ENCODE results near the gene BTC. TPM values are rescaled to one million over a fixed set of nuclear protein-coding genes. Genes with fewer than 3 reads are reported as not detected.

The BTC gene
- total RNA-seq, 1 donor from 2014 or later, result not detected

GRCh38 chr4:74796631-74797030 lies 2.3 kb upstream of the BTC start:
- Mint-ChIP-seq H3K4me3 (peak overlapping the region; percentile 63), H3K27me3 (ENCODE audit: low read depth) (peaks cover 70% of the 10 kb centered on the region), H3K9me3 (no peaks in the 10 kb centered on the region), H3K36me3 (ENCODE audit: low read depth) (no peaks in the 10 kb centered on the region), H3K4me1 (peaks cover 10% of the 10 kb centered on the region), H3K27ac (ENCODE audit: unreplicated experiment) (no peak overlapping the region)
- no peak for TF ChIP-seq CTCF (conservative IDR thresholded peaks at IDR 0.05)
- DNase-seq (ENCODE audit: low read depth, low spot score), result no peak

- peak; percentile 55 for TF ChIP-seq CTCF (conservative IDR thresholded peaks at IDR 0.05)
- Mint-ChIP-seq H3K4me3 (peak overlapping the region; percentile 88), H3K9me3 (no peaks in the 10 kb centered on the region), H3K4me1 (peaks cover 10% of the 10 kb centered on the region), H3K36me3 (ENCODE audit: low read depth) (no peaks in the 10 kb centered on the region), H3K27ac (ENCODE audit: unreplicated experiment) (no peak overlapping the region), H3K27me3 (ENCODE audit: low read depth) (peaks cover 75% of the 10 kb centered on the region)
- DNase-seq (ENCODE audit: low read depth, low spot score), result peak; percentile 51
Observed at GRCh38 chr4:74793757-74794381, 454 bp downstream of the BTC start.

GRCh38 chr4:74790652-74791051 lies 3.7 kb downstream of the BTC start:
- H3K27me3 Mint-ChIP-seq (ENCODE audit: low read depth), result peaks cover 54% of the 10 kb centered on the region
- H3K9me3 Mint-ChIP-seq, result no peaks in the 10 kb centered on the region
- H3K4me1 Mint-ChIP-seq, result peaks cover 10% of the 10 kb centered on the region
- H3K36me3 Mint-ChIP-seq (ENCODE audit: low read depth), result no peaks in the 10 kb centered on the region
- H3K27ac Mint-ChIP-seq (ENCODE audit: unreplicated experiment), result no peak overlapping the region
- no peak for TF ChIP-seq CTCF (conservative IDR thresholded peaks at IDR 0.05)
- no peak overlapping the region for H3K4me3 Mint-ChIP-seq
- DNase-seq (ENCODE audit: low read depth, low spot score), result no peak

- Mint-ChIP-seq H3K27ac (ENCODE audit: unreplicated experiment) (no peak overlapping the region), H3K4me1 (peaks cover 10% of the 10 kb centered on the region), H3K27me3 (ENCODE audit: low read depth) (peaks cover 43% of the 10 kb centered on the region), H3K36me3 (ENCODE audit: low read depth) (no peaks in the 10 kb centered on the region), H3K4me3 (no peak overlapping the region), H3K9me3 (no peaks in the 10 kb centered on the region)
- DNase-seq (ENCODE audit: low read depth, low spot score), result no peak
- no peak for TF ChIP-seq CTCF (conservative IDR thresholded peaks at IDR 0.05)
Observed at GRCh38 chr4:74789518-74789917, 4.8 kb downstream of the BTC start.

- H3K4me1 Mint-ChIP-seq, result peaks cover 24% of the 10 kb centered on the region
- TF ChIP-seq CTCF (conservative IDR thresholded peaks at IDR 0.05), result no peak
- peaks cover 5% of the 10 kb centered on the region for H3K9me3 Mint-ChIP-seq
- H3K27ac Mint-ChIP-seq (ENCODE audit: unreplicated experiment), result no peak overlapping the region
- DNase-seq (ENCODE audit: low read depth, low spot score), result no peak
- H3K27me3 Mint-ChIP-seq (ENCODE audit: low read depth), result no peaks in the 10 kb centered on the region
- no peak overlapping the region for H3K4me3 Mint-ChIP-seq
- peaks cover 3% of the 10 kb centered on the region for H3K36me3 Mint-ChIP-seq (ENCODE audit: low read depth)
Observed at GRCh38 chr4:74777531-74777930, 16.8 kb downstream of the BTC start.

Measured in neural crest cell (in vitro differentiated cells).